Chondrocyte (in vitro differentiated cells): Measurements from ENCODE around the gene ELL2. TPM values are rescaled to one million over a fixed set of nuclear protein-coding genes. Genes with fewer than 3 reads are reported as not detected.
"Not testable (repeated sequence)": the region's sequence is repeated elsewhere in the genome, so short reads cannot be mapped to it uniquely, and the experiment has no call there.

Experiments
- DNase-seq: peaks from one replicate; pipeline ENCODE4 v3.0.0; 2021; ENCODE audit warnings: mixed read lengths, low spot score
- H3K27ac Mint-ChIP-seq: one replicate; pipeline ENCODE4 v1.8.0; 2021; ENCODE audit warnings: mild to moderate bottlenecking, moderate library complexity, mixed read lengths; ENCODE audit not compliant: unreplicated experiment
- H3K27me3 Mint-ChIP-seq: 2 replicates; pipeline ENCODE4 v1.8.0; 2021; ENCODE audit warnings: low read depth, mixed read lengths
- H3K36me3 Mint-ChIP-seq: 2 replicates; pipeline ENCODE4 v1.8.0; 2021; ENCODE audit warnings: low read depth, mixed read lengths
- H3K4me1 Mint-ChIP-seq: 2 replicates; pipeline ENCODE4 v1.8.0; 2021; ENCODE audit warnings: low read depth, mild to moderate bottlenecking, mixed read lengths
- H3K4me3 Mint-ChIP-seq: one replicate; pipeline ENCODE4 v1.8.0; 2021; ENCODE audit warnings: mild to moderate bottlenecking, moderate library complexity, mixed read lengths; ENCODE audit not compliant: unreplicated experiment
- H3K9me3 Mint-ChIP-seq: 2 replicates; pipeline ENCODE4 v1.8.0; 2021; ENCODE audit warnings: low read depth, mixed read lengths
- total RNA-seq: library from RNA; stranded (reverse); gene quantifications from 3 replicates; pipeline ENCODE4 v1.2.1, GENCODE V29; 2021
- TF ChIP-seq, protein P1 (sequence below): fragments of 200-600 bp; sonication (generic); IDR thresholded peaks from 2 replicates; pipeline ENCODE4 v1.5.0; 2021; ENCODE audit warnings: antibody characterized with exemption, mild to moderate bottlenecking, moderate library complexity

The ELL2 gene
- total RNA-seq, 1 donor from 2014 or later, result 51.7 TPM

- no peaks in the 10 kb centered on the region for H3K27me3 Mint-ChIP-seq
- no peaks in the 10 kb centered on the region for H3K36me3 Mint-ChIP-seq
- no peak overlapping the region for H3K4me3 Mint-ChIP-seq
- H3K4me1 Mint-ChIP-seq, result peaks cover 26% of the 10 kb centered on the region
- H3K27ac Mint-ChIP-seq, result no peak overlapping the region
- H3K9me3 Mint-ChIP-seq, result no peaks in the 10 kb centered on the region
- TF ChIP-seq, protein P1, sequence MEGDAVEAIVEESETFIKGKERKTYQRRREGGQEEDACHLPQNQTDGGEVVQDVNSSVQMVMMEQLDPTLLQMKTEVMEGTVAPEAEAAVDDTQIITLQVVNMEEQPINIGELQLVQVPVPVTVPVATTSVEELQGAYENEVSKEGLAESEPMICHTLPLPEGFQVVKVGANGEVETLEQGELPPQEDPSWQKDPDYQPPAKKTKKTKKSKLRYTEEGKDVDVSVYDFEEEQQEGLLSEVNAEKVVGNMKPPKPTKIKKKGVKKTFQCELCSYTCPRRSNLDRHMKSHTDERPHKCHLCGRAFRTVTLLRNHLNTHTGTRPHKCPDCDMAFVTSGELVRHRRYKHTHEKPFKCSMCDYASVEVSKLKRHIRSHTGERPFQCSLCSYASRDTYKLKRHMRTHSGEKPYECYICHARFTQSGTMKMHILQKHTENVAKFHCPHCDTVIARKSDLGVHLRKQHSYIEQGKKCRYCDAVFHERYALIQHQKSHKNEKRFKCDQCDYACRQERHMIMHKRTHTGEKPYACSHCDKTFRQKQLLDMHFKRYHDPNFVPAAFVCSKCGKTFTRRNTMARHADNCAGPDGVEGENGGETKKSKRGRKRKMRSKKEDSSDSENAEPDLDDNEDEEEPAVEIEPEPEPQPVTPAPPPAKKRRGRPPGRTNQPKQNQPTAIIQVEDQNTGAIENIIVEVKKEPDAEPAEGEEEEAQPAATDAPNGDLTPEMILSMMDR, result no peak
- no peak for DNase-seq
These were observed 90.4 kb downstream of the ELL2 start for GRCh38 chr5:95871146-95871806.

DNA sequence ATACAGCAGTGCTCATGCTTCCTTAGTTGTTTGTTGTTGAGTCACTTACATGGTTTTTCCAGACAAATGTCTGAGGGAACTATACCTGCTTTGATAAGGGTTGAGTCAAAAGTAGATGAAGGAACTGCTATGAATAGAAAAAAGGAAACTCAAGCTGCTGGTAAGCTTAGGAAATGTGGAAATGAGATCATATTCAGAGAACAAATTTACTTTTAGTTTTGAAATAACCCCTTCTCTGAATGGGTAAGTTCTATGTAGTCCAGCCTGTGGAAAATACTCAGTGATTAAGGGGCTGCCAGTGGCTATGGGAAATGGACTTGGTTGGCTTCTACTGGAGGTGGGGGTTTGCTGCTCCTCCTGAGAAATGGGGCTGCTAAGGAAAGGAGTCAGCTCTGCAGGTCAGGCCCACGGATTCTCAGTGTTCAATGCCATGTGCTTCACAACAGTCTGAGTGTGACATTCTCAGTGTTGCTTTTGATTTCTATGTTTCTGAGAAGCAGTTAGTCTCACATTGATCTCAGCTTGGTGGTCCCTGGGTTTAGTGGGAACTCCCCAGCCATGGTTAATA lies 91.5 kb downstream of the ELL2 start:
- no peak for DNase-seq
- no peaks in the 10 kb centered on the region for H3K9me3 Mint-ChIP-seq
- no peaks in the 10 kb centered on the region for H3K36me3 Mint-ChIP-seq
- TF ChIP-seq, protein P1, result no peak
- H3K4me1 Mint-ChIP-seq, result peaks cover 27% of the 10 kb centered on the region
- H3K4me3 Mint-ChIP-seq, result no peak overlapping the region
- no peaks in the 10 kb centered on the region for H3K27me3 Mint-ChIP-seq
- peak overlapping the region; percentile 70 for H3K27ac Mint-ChIP-seq

DNA sequence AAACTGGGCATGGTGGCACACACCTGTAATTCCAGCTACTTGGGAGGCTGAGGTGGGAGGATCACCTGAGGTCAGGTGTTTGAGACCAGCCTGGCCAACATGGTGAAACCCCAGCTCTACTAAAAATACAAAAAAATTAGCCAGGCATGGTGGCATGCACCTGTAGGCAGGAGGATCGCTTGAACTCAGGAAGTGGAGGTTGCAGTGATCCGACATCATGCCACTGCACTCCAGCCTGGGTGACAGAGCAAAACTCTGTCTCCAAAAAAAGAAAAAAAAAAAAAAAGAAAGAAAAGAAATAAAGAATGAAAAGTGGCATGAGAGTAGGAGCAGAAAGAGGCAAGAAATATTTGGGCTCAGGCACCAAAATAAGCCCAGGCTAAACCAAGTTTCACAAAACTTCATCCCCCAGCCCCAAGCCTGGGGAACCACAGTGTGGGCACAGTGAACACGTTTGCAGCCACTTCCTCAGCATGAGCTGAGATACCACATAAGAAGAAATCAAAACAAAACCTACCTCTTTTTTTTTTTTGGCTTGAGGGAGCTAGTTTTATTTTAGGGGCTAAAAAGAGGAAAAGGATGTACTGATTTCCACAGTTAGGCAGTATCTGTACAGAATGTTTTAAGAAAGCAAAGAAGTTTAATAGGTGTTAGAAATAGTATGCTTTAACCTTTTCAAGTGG lies 92.3 kb downstream of the ELL2 start:
- Mint-ChIP-seq H3K4me1 (peaks cover 29% of the 10 kb centered on the region), H3K27ac (peak overlapping the region; percentile 49)
- H3K4me3 Mint-ChIP-seq, DNase-seq, H3K9me3 Mint-ChIP-seq, H3K27me3 Mint-ChIP-seq, H3K36me3 Mint-ChIP-seq: not testable (repeated sequence)

- no peak for DNase-seq
- Mint-ChIP-seq H3K36me3 (no peaks in the 10 kb centered on the region), H3K27me3 (no peaks in the 10 kb centered on the region), H3K4me1 (peaks cover 34% of the 10 kb centered on the region), H3K9me3 (no peaks in the 10 kb centered on the region), H3K27ac (no peak overlapping the region), H3K4me3 (no peak overlapping the region)
- TF ChIP-seq, protein P1, result no peak
These were observed 93.5 kb downstream of the ELL2 start for GRCh38 chr5:95868136-95868535.

DNA sequence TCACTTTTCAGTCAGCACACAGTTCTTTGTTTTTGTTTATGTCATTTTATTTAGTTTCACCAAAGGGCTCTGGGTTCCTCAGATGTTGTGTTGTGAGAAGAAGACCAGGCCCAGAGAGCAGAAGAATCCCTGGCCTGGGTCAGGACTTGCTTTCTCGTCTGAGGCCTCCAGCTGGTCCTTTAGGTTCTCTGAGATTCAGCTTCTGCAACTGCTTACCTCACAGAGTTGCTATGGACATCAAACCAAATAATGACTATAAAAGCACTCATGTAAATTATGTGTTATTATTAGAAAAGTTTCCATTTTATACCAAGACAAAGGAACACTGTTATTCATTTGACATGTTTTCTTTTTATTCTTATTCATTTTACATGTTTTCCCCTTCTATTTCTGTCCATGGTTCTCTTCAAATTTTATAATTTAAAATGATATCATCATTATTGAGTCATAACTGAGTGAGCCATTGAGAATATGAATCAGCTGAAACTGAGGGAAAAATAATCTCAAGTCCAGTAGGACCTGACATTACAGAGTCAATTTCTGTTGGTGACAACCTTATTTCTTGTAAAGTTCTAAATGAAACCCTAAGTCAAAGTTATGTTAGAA lies 95.1 kb downstream of the ELL2 start:
- TF ChIP-seq, protein P1, result no peak
- Mint-ChIP-seq H3K27ac (peak overlapping the region; percentile 68), H3K36me3 (no peaks in the 10 kb centered on the region), H3K4me3 (no peak overlapping the region), H3K27me3 (no peaks in the 10 kb centered on the region), H3K9me3 (no peaks in the 10 kb centered on the region), H3K4me1 (peaks cover 47% of the 10 kb centered on the region)
- DNase-seq, result no peak
